ENCODE data around the gene USP10.
A peak's percentile ranks its signal among the peaks of the same experiment; 100 is the strongest.

- TF ChIP-seq CTCF (IDR thresholded peaks at IDR 0.05), result peak; percentile 76 to 91 (median 85)
- no peak for TF ChIP-seq POLR2A (IDR thresholded peaks at IDR 0.05)
Measured at GRCh38 chr16:84738255-84739038, 38.6 kb downstream of the USP10 start.
